Measurements from ENCODE around the gene MICALL2.

Gene MICALL2

GRCh38 chr7:1431226-1431625 lies 28.0 kb downstream of the MICALL2 start:
- H3K36me3 ChIP-seq, result no peaks in the 10 kb centered on the region
- no peak overlapping the region for H3K9ac ChIP-seq
- TF ChIP-seq Cebpa-rat (IDR thresholded peaks at IDR 0.05), result no peak
- no peaks in the 10 kb centered on the region for H3K27me3 ChIP-seq
- no peak overlapping the region for H3K27ac ChIP-seq
- H3K4me2 ChIP-seq, result no peak overlapping the region
- no peak overlapping the region for H3K4me3 ChIP-seq
- H4K20me1 ChIP-seq, result no peaks in the 10 kb centered on the region
- peaks cover 25% of the 10 kb centered on the region for H3K4me1 ChIP-seq
- H3K9me3 ChIP-seq, result no peaks in the 10 kb centered on the region

- TF ChIP-seq Cebpa-rat (IDR thresholded peaks at IDR 0.05), result no peak
Measured at GRCh38 chr7:1430056-1430845, 29.0 kb downstream of the MICALL2 start.

GRCh38 chr7:1428941-1429501 lies 30.2 kb downstream of the MICALL2 start:
- Histone ChIP-seq H3K27ac (peak overlapping the region; percentile 71), H3K4me3 (no peak overlapping the region), H3K4me2 (peak overlapping the region; percentile 59), H3K9ac (peak overlapping the region; percentile 48), H3K4me1 (peaks cover 31% of the 10 kb centered on the region), H4K20me1 (no peaks in the 10 kb centered on the region), H3K9me3 (no peaks in the 10 kb centered on the region), H3K27me3 (no peaks in the 10 kb centered on the region), H3K36me3 (no peaks in the 10 kb centered on the region)
- TF ChIP-seq Cebpa-rat (IDR thresholded peaks at IDR 0.05), result no peak

More at GRCh38 chr7:1430056-1430845, 29.0 kb downstream of the MICALL2 start:
- H3K4me3 ChIP-seq, result no peak overlapping the region
- H3K9me3 ChIP-seq, result no peaks in the 10 kb centered on the region
- no peak overlapping the region for H3K27ac ChIP-seq
- H3K9ac ChIP-seq, result no peak overlapping the region
- no peaks in the 10 kb centered on the region for H4K20me1 ChIP-seq
- H3K4me1 ChIP-seq, result peaks cover 25% of the 10 kb centered on the region
- H3K4me2 ChIP-seq, result no peak overlapping the region
- no peaks in the 10 kb centered on the region for H3K27me3 ChIP-seq
- H3K36me3 ChIP-seq, result no peaks in the 10 kb centered on the region

GRCh38 chr7:1427064-1427657 lies 32.1 kb downstream of the MICALL2 start:
- no peak for TF ChIP-seq Cebpa-rat (IDR thresholded peaks at IDR 0.05)
- Histone ChIP-seq H3K27me3 (peaks cover 6% of the 10 kb centered on the region; the same call in 1 of the 2 replicates), H3K4me1 (peaks cover 31% of the 10 kb centered on the region), H3K4me3 (no peak overlapping the region), H3K9me3 (no peaks in the 10 kb centered on the region), H3K27ac (no peak overlapping the region), H3K4me2 (no peak overlapping the region), H4K20me1 (no peaks in the 10 kb centered on the region), H3K9ac (no peak overlapping the region), H3K36me3 (no peaks in the 10 kb centered on the region)

- H3K27me3 ChIP-seq, result peaks cover 6% of the 10 kb centered on the region; the same call in 1 of the 2 replicates
- H3K4me3 ChIP-seq, result no peak overlapping the region
Measured at GRCh38 chr7:1426474-1426873, 32.8 kb downstream of the MICALL2 start.

GRCh38 chr7:1425292-1426136 lies 33.8 kb downstream of the MICALL2 start:
- Histone ChIP-seq H3K4me2 (no peak overlapping the region), H3K27ac (no peak overlapping the region), H3K9ac (no peak overlapping the region), H4K20me1 (no peaks in the 10 kb centered on the region), H3K4me3 (no peak overlapping the region), H3K27me3 (peaks cover 6% of the 10 kb centered on the region; the same call in 1 of the 2 replicates), H3K36me3 (no peaks in the 10 kb centered on the region), H3K9me3 (no peaks in the 10 kb centered on the region), H3K4me1 (peaks cover 35% of the 10 kb centered on the region)
- no peak for TF ChIP-seq Cebpa-rat (IDR thresholded peaks at IDR 0.05)

More at GRCh38 chr7:1426474-1426873, 32.8 kb downstream of the MICALL2 start:
- H3K4me2 ChIP-seq, result no peak overlapping the region
- TF ChIP-seq Cebpa-rat (IDR thresholded peaks at IDR 0.05), result no peak
- H3K9me3 ChIP-seq, result no peaks in the 10 kb centered on the region
- no peak overlapping the region for H3K27ac ChIP-seq
- H3K36me3 ChIP-seq, result no peaks in the 10 kb centered on the region
- H3K9ac ChIP-seq, result no peak overlapping the region
- H4K20me1 ChIP-seq, result no peaks in the 10 kb centered on the region
- H3K4me1 ChIP-seq, result peaks cover 35% of the 10 kb centered on the region

GRCh38 chr7:1424041-1424440 lies 35.2 kb downstream of the MICALL2 start:
- H3K4me3 ChIP-seq, result no peak overlapping the region
- peaks cover 6% of the 10 kb centered on the region; the same call in 1 of the 2 replicates for H3K27me3 ChIP-seq
- H3K4me1 ChIP-seq, result peaks cover 28% of the 10 kb centered on the region
- H4K20me1 ChIP-seq, result no peaks in the 10 kb centered on the region
- no peak overlapping the region for H3K9ac ChIP-seq
- H3K36me3 ChIP-seq, result no peaks in the 10 kb centered on the region
- no peaks in the 10 kb centered on the region for H3K9me3 ChIP-seq
- H3K27ac ChIP-seq, result no peak overlapping the region
- TF ChIP-seq Cebpa-rat (IDR thresholded peaks at IDR 0.05), result no peak
- H3K4me2 ChIP-seq, result no peak overlapping the region

- Histone ChIP-seq H3K27ac (no peak overlapping the region), H3K9ac (no peak overlapping the region; the same call in 1 of the 2 replicates), H3K4me2 (peak overlapping the region; percentile 86), H3K4me1 (peaks cover 23% of the 10 kb centered on the region), H4K20me1 (no peaks in the 10 kb centered on the region), H3K4me3 (no peak overlapping the region), H3K9me3 (no peaks in the 10 kb centered on the region), H3K27me3 (peaks cover 6% of the 10 kb centered on the region; the same call in 1 of the 2 replicates), H3K36me3 (no peaks in the 10 kb centered on the region)
- no peak for TF ChIP-seq Cebpa-rat (IDR thresholded peaks at IDR 0.05)
Measured at GRCh38 chr7:1423264-1423811, 35.9 kb downstream of the MICALL2 start.
